Hematopoietic multipotent progenitor cell treated with erythropoietin and hydrocortisone succinate and interleukin-3 and kit ligand, for 17 days (in vitro differentiated cells): Measurements from ENCODE around the gene UBLCP1.
A peak's percentile ranks its signal among the peaks of the same experiment; 100 is the strongest.

ENCODE experiments used
- DNase-seq: peaks from one replicate; pipeline ENCODE4 v3.0.0-alpha.2; 2015; ENCODE audit warnings: low spot score

Gene UBLCP1

DNA sequence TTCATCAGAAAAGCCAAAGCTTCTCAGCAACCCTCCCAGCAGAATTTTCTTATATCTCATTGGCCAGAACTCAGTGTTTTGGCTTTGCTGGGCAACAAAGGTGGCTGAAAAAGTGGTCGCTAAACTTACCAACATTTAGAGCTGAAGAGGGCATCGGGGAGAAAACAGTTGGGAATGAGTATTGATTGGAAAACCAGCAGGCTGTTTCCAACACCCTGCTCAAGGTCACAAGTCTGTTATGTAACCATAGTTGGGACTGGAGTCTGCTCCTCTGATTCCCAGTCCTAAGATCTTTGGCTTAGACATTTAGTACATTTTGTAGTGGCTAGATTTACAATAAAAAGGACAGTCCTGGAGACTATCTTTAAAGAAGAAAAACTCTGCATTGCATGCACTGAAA is 50.1 kb downstream of the UBLCP1 start:
- no peak for DNase-seq

- peak; percentile 29 for DNase-seq
Measured at GRCh38 chr5:159316519-159317383, 53.7 kb downstream of the UBLCP1 start.

- no peak for DNase-seq
Measured at GRCh38 chr5:159317849-159318248, 54.8 kb downstream of the UBLCP1 start.

DNA sequence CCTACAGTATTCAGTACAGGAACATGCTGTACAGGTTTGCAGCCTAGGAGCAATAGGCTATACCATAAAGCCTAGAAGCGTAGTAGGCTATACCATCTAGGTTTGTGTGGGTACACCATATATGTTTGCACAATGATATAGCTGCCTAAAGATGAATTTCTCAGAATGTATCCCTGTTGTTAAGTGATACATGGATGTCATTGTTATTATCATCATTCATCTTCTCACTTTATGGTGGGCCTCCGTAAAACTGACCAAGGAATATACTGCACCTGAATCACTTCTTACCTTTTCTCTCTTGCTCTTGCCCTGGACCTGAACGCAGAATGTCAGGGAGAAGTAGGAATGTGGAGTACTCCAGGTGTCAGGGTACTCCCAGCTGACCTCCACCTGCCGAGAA is 55.4 kb downstream of the UBLCP1 start:
- no peak for DNase-seq

- DNase-seq = no peak
Measured at GRCh38 chr5:159319363-159319762, 56.3 kb downstream of the UBLCP1 start.

- DNase-seq = no peak
Measured at GRCh38 chr5:159319832-159320231, 56.7 kb downstream of the UBLCP1 start.

- no peak for DNase-seq
Measured at GRCh38 chr5:159322180-159322579, 59.1 kb downstream of the UBLCP1 start.

GRCh38 chr5:159324102-159324755 is 61.1 kb downstream of the UBLCP1 start:
- DNase-seq = no peak

DNA sequence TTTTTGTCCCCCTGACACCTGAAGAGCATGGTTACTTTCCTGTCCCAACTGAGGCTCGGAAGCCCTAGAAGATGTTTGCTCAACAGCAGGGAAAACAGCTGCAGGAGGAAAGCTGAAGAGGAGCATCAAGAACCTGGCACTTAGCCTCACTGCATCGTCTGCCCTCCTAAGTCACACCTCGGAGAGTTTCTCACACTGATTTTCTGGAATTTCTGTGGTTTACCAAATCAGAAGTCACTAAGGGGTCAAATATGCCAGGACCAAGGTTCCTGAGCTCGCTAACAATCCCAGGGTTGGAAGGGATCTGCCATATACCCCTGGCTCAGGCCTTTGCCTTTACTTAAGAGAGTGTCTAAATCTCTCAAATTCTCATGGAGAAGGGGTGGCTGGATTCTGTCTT is 61.9 kb downstream of the UBLCP1 start:
- no peak for DNase-seq

DNA sequence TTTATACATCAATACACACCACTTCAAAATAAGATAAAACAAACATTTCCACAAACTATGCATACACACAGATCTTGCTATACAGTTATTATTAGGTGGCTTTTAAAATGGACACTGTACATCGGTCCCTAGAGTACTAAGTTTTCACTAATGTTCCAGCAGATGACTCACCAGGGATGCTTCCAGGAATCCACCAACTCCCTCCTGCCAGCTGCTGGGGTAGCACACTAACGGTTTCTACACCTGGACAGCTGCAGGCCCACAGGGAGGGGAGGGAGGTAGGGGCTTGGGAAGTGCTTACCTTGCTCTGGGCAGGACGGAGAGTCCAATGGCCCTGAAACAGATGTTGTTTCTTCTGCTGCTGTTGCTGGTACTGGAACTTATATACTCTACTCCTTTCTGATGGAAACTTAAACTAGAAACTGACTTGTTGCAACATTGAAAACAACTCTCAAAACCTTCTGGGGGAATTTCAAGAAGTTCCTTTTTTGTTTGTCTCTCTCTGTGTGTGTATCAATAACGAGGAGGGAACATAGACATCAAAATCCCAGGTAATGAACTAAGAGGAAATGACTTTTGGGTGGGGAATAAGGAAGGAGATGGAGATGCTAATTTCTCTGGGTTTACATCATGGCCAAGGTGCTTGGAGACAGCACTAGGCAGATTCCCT is 67.2 kb downstream of the UBLCP1 start, which contains the start of gene IL12B:
Gene IL12B (minus strand): TSS at position 357 of the 670 bp plus-strand sequence. CDS start 3,705 bp downstream, outside the sequence.
- DNase-seq = no peak

GRCh38 chr5:159331093-159331973 is 68.2 kb downstream of the UBLCP1 start:
- DNase-seq = peak; percentile 8

- DNase-seq = no peak
Measured at GRCh38 chr5:159332800-159333544, 69.9 kb downstream of the UBLCP1 start.

DNA sequence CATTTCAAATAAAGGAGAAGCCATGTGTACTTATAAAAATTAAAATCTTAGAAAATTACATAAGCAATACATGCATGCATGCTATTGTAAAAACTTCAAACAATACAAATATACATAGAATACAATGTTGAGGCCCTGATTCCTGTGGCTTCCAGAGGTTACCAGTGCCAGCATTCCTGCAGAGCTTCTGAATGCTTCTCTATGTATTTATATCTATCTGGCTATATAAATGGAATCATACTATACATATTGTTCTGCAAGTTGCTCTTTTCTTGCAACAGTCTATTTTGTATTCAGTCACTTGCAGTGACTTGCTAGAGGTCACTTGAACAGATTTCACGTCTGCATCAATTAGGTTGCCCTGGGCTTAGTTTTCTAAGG is 70.4 kb downstream of the UBLCP1 start:
- DNase-seq = no peak
